ENCODE data around the gene GFM2.
"Not testable (repeated sequence)": the region's sequence is repeated elsewhere in the genome, so short reads cannot be mapped to it uniquely, and the experiment has no call there.

The GFM2 gene

DNA sequence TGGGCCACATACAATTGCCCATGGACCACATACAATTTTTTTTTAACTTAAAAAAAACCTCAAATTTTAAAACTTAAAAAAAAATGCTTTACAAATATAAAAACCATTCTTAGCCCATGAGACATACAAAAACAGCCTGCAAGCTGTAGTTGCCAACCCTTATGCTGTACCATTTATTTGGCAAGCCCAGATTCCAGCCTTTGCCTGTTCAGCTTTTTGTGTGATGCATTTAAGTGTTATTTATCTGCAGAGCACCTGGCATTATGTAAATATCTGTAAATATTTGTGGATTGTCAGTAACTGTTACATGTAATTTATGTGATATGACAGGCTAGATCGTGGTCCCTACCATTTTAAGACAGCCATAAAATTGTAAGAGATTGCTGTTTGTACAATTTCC lies 49.3 kb downstream of the GFM2 start:
- no peak for DNase-seq (ENCODE audit: low spot score)

DNA sequence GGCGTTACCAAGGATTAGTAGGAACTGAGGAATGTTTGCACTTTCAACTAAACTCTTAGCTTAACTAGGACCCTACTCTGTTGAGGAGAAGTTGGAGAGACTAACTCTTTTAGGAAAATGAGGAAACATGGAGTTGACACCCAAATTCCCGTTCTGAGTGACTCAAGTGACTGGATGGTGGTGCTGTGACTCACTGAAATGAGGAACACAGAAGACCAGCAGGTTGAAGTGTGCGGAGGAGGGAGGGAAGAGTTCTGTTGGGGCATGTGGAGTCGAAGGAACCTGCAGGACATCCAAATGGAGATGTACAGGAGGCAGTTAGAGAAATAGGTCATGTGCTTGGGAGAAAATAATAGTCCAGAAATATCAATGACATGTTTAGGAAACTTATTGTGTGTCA lies 73.7 kb downstream of the GFM2 start:
- DNase-seq (ENCODE audit: low spot score): no peak

DNA sequence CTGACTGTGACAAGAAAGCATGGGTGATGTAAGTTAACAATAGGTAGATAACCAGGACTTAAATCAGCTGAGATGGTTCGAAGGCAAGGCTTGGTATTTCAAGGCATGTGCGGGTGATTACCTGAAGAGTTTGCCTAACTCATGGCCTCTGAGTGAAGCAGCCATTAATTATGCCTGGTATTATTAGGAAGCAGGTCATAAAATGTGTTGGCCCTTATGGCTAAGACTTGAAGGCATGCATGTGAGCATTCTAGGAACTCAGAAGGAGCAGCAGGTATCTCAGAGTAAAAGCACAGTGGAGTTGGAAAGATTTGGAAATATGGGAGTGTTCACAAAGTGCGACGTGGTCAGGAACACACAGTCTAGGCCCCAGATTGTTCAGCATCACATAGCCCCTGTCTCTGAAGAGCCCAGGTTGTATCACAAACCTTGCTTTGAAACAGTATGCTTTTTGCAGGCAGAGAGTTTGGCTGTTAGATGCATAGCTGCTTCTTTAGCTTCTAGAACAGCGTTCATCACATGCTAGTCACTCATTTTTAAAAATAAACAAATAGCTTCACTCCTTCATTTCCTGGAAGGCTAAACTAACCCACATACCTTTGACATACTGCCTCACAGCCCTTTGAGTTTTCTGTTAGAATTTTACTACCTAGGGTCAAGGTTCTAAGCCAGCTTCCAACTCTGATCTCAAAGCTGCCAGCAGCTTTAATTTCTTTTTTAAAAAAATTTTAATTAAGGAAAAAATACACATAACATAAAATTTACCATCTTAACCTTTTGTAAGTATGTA lies 79.8 kb downstream of the GFM2 start:
- no peak for DNase-seq (ENCODE audit: low spot score)

DNA sequence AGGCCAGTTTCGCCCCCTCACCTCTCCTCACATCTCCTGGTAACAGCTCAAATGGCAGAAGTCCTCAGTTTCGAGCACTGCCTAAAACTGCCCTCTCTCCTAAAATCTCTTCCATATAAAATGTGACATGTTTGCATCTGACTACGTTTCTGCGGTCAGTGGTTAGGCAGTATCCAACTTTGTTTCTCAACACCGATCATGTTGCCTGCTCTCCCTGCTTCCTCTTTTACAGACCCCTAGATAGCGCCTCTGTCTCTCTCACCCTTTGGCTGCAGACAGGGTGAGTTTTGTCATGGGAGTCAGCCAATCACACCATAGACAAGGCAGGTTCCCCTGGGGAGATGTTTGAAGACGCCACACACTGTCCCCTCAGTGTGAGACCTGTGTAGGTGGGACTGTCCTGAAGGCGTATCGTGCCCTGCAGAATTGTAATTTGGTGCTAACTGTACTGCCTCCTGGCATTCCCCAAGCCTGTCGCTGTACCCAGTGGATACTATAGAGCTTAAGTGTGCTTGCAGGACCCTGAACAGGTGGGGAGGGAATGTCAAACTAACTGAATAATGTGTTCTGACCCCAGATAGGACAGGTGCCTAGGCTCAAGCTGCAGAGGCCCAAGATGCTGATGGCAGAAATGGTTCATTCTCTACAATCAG lies 80.8 kb downstream of the GFM2 start:
- peak; percentile 43 for DNase-seq (ENCODE audit: low spot score)

DNA sequence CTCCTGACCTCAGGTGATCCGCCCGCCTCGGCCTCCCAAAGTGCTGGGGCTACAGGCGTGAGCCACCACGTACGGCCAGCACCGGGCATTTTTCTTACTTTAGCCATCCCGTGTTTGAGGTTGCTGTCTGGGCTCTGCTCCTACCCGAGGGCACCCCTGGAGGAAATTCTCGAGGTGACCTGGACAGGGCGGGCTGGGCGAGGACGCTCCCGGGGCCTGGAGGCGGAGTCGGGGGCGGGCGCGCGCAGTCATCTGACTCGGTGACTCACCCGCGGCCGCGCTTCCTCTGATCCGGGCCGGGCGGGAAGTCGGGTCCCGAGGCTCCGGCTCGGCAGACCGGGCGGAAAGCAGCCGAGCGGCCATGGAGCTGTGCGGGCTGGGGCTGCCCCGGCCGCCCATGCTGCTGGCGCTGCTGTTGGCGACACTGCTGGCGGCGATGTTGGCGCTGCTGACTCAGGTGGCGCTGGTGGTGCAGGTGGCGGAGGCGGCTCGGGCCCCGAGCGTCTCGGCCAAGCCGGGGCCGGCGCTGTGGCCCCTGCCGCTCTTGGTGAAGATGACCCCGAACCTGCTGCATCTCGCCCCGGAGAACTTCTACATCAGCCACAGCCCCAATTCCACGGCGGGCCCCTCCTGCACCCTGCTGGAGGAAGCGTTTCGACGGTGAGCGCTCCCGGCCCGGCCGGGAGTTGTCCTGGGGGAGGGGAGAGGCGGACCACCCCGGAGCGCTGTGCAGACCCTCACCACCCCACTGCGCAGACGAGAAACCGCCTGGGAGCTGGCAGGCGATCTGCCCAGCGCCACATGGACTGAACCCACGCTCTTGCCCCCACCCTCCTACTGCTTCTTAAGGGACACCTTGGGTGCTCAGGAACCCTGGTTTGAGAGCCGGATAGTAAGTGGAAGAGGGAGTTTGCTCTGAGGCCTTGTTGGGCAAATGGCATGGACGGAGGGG lies 81.7 kb downstream of the GFM2 start, which contains the start of gene HEXB:
HEXB (plus strand) TSS at position 334 of the 952 bp plus-strand sequence; CDS start at position 362, 28 bp downstream.
- DNase-seq (ENCODE audit: low spot score): peak; percentile 81

DNA sequence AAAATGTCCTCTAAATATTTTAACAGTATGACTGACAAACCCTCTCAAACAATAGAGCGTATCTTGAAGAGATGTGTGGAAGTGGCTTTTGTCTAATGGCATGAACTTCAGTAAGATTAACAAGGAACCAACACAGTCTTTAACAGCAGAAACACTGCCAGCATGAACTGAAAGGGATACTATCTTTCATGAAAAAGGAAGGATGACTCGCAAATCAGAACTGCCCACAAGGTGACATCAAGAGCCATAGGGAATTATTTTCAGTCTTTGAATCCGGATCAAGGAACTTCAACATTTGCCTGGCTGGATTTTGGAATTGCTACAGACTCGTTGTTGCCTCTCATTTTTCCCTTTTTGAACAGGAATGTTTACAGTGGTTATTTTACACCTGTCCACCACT lies 87.0 kb downstream of the GFM2 start:
- DNase-seq (ENCODE audit: low spot score): no peak

DNA sequence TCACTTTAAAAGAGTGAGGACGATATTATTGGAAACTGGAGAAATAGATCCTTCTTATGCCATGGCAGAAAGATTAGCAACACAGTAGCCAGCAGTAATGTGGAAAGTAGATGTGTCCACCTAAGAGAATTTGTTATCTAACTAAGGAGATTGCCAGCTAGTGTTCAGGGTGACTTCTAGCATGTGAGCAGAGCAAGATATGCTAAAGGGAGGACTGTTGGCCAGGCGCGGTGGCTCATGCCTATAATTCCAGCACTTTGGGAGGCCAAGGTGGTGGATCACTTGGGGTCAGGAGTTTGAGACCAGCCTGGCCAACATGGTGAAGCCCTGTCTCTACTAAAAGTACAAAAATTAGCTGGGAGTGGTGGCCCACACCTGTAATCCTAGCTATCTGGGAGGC lies 87.6 kb downstream of the GFM2 start:
- DNase-seq (ENCODE audit: low spot score): not testable (repeated sequence)

DNA sequence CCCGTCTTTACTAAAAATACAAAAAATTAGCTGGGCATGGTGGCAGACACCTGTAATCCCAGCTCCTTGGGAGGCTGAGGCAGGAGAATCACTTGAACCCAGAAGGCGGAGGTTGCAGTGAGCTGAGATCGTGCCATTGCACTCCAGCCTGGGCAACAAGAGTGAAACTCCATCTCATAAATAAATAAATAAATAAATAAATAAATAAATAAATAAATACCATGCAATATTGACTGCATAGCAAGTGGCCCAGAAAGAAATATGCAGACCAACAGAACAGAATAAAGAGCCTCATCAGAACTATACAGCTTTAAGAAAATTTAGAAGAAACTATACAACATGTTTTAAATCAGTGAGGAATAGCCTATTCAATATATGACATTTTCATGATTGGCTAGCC lies 88.8 kb downstream of the GFM2 start:
- DNase-seq (ENCODE audit: low spot score): not testable (repeated sequence)

DNA sequence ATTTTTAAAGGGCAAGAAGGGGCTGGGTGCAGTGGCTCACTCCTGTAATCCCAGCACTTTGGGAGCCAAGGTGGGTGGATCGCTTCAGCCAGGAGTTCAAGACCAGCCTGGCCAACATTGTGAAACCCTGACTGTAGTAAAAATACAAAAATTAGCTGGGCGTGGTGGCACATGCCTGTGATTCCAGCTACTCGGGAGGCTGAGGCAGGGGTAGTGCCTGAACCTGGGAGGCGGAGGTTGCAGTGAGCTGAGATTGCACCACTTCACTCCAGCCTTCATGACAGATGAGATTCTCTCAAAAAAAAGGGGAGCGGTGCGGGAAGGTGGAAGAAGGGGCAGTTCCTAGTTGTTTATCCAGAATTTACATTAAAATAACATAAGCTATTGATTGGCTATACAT lies 90.5 kb downstream of the GFM2 start:
- not testable (repeated sequence) for DNase-seq (ENCODE audit: low spot score)

DNA sequence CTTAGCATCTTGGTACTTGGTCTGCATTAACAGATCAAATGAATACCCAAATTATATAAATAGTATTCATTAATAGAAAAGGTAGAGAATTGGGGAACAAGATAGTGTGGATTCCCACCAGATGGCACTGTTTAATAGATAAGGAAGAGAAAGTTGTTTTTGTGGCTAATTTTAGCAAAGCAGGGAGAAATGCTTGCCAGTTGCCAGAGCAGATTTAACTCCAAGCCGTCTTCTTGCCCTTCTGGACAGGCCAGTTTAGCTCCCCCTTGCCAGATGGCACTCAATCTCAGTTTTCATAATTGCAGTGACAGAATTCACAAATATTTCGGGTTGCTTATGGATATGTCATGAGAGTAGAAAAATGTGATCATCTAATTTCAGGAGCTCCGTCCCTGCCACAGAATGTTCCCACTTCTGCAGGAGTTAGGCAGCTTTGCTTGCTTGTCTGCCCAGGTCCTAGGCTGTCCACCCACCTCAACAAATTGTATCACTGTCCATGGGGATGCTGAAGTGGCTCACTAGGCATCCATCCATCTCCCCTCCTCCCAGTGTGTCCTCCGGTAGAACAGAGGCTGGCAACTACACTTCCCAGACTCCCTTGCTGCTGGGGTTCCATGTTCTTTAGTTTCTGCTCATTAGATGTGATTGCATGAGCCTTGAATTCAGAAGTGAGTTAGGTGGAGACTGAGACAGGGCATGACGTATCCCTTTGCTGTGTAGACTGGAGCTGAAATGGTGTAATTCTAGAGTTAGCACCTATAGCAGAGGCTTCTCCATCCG lies 93.7 kb downstream of the GFM2 start:
- peak; percentile 80 for DNase-seq (ENCODE audit: low spot score)

DNA sequence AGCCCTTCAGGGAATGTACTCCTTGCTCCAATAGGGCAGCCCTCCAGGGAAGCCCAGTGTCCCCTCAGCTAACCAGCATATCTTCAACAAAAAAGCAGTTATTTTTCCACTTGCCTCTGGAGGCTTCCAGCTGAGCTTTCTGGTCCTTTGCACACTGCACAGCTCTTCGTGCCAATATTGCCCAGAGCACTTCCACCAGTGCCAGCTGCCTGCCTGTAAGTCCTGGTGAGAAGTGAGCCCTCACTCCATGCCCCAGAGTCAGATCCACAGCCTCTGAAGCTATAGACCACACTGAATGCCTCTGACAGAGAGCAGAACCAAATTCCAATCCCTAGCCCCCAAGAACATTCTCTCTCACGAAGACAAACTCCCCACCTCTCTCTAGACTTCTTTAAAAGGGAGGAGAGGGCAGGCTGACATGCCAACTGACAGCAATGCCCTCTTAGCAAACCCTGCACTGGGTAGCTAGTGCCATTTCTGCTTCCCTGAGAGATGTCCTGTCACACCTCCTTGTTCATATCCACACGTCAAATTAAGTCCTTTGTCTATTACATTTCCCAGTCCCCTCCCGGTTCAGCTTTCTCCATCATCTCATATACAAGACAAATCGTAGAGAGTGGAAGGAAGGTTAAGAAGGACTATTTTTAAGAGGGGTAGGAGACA lies 94.6 kb downstream of the GFM2 start:
- DNase-seq (ENCODE audit: low spot score): no peak

Measured in globus pallidus (tissue), 1 donor.